ENCODE data around the gene LNP1.

LNP1 gene

DNA sequence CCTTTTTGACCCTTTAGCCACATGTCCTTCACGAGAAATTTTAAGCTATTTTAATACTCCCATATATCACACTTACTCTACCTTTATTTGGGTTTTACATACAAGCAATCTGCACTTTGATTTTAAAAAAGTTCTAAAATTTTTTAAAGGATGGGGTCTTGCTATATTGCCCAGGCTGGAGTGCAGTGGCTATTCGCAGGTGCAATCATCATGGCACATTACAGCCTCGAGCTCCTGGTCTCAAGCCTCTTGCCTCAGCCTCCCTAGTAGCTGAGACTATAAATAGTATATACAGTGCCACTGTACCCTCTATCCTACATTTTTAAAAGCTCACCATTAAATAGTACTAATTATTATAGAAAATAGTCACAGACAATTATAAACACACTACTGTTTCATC lies 36.9 kb upstream of the LNP1 start:
- Histone ChIP-seq H3K4me1 (ENCODE audit: low read length) (no peaks in the 10 kb centered on the region), H3K9ac (ENCODE audit: low read length) (no peak overlapping the region), H3K4me2 (ENCODE audit: low read length) (no peak overlapping the region), H3K79me2 (ENCODE audit: low read length) (no peaks in the 10 kb centered on the region), H3K27ac (ENCODE audit: low read length) (no peak overlapping the region), H3K27me3 (ENCODE audit: low read depth, low read length) (no peaks in the 10 kb centered on the region), H4K20me1 (ENCODE audit: insufficient read depth, low read length) (no peaks in the 10 kb centered on the region), H3K36me3 (replicated peaks; ENCODE audit: low read depth, low read length) (peaks cover 71% of the 10 kb centered on the region), H3K9me3 (ENCODE audit: insufficient read depth, low read length) (no peaks in the 10 kb centered on the region), H2AFZ (ENCODE audit: low read depth, low read length) (no peak overlapping the region), H3K4me3 (ENCODE audit: low read length) (no peak overlapping the region)
- TF ChIP-seq CTCF (IDR thresholded peaks at IDR 0.05; ENCODE audit: low read depth, low read length) (no peak), EZH2phosphoT487 (IDR thresholded peaks at IDR 0.05; ENCODE audit: low read depth) (no peak)

DNA sequence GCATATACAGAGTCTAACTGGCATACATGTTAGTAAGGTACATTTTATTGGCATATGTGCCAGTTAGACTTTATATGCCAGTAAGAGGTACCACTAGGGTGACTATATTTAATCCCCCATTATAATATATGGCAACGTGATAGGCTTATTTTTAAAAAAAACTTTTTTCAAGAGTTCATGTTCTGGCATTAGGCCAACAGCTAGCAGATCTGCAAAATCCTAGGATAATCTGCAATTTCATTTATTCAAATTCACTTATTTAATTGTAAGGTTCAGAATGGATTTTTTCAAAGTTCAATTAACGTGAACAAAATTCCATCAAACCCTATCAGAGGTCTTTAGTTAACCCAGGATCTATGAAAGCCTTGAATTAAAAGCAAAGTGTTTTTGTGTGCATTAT lies 34.9 kb upstream of the LNP1 start:
- no peaks in the 10 kb centered on the region for H3K9me3 ChIP-seq (ENCODE audit: insufficient read depth, low read length)
- no peaks in the 10 kb centered on the region for H3K27me3 ChIP-seq (ENCODE audit: low read depth, low read length)
- H3K4me3 ChIP-seq (ENCODE audit: low read length) = no peak overlapping the region
- H3K27ac ChIP-seq (ENCODE audit: low read length) = no peak overlapping the region
- H3K36me3 ChIP-seq (replicated peaks; ENCODE audit: low read depth, low read length) = peaks cover 59% of the 10 kb centered on the region
- no peak overlapping the region for H3K9ac ChIP-seq (ENCODE audit: low read length)
- no peaks in the 10 kb centered on the region for H3K79me2 ChIP-seq (ENCODE audit: low read length)
- H4K20me1 ChIP-seq (ENCODE audit: insufficient read depth, low read length) = no peaks in the 10 kb centered on the region
- no peak overlapping the region for H3K4me2 ChIP-seq (ENCODE audit: low read length)
- TF ChIP-seq EZH2phosphoT487 (IDR thresholded peaks at IDR 0.05; ENCODE audit: low read depth) (no peak), CTCF (IDR thresholded peaks at IDR 0.05; ENCODE audit: low read depth, low read length) (no peak)
- H3K4me1 ChIP-seq (ENCODE audit: low read length) = no peaks in the 10 kb centered on the region
- no peak overlapping the region for H2AFZ ChIP-seq (ENCODE audit: low read depth, low read length)

- H3K36me3 ChIP-seq (replicated peaks; ENCODE audit: low read depth, low read length) = peaks cover 53% of the 10 kb centered on the region
These were observed 32.9 kb upstream of the LNP1 start for GRCh38 chr3:100368441-100368840.

GRCh38 chr3:100370756-100371155 lies 30.6 kb upstream of the LNP1 start:
- H3K4me3 ChIP-seq (ENCODE audit: low read length) = no peak overlapping the region
- H3K36me3 ChIP-seq (replicated peaks; ENCODE audit: low read depth, low read length) = peaks cover 40% of the 10 kb centered on the region
- no peaks in the 10 kb centered on the region for H3K79me2 ChIP-seq (ENCODE audit: low read length)
- no peak overlapping the region for H3K9ac ChIP-seq (ENCODE audit: low read length)
- H3K9me3 ChIP-seq (ENCODE audit: insufficient read depth, low read length) = no peaks in the 10 kb centered on the region
- no peak overlapping the region for H2AFZ ChIP-seq (ENCODE audit: low read depth, low read length)
- no peak overlapping the region for H3K4me2 ChIP-seq (ENCODE audit: low read length)
- no peaks in the 10 kb centered on the region for H3K27me3 ChIP-seq (ENCODE audit: low read depth, low read length)
- no peak overlapping the region for H3K27ac ChIP-seq (ENCODE audit: low read length)
- no peaks in the 10 kb centered on the region for H4K20me1 ChIP-seq (ENCODE audit: insufficient read depth, low read length)
- TF ChIP-seq CTCF (IDR thresholded peaks at IDR 0.05; ENCODE audit: low read depth, low read length) (no peak), EZH2phosphoT487 (IDR thresholded peaks at IDR 0.05; ENCODE audit: low read depth) (no peak)
- H3K4me1 ChIP-seq (ENCODE audit: low read length) = no peaks in the 10 kb centered on the region

More at GRCh38 chr3:100368441-100368840, 32.9 kb upstream of the LNP1 start:
- Histone ChIP-seq H2AFZ (ENCODE audit: low read depth, low read length) (no peak overlapping the region), H3K9ac (ENCODE audit: low read length) (no peak overlapping the region), H3K79me2 (ENCODE audit: low read length) (no peaks in the 10 kb centered on the region), H3K27me3 (ENCODE audit: low read depth, low read length) (no peaks in the 10 kb centered on the region), H3K4me1 (ENCODE audit: low read length) (no peaks in the 10 kb centered on the region), H3K4me2 (ENCODE audit: low read length) (no peak overlapping the region), H3K27ac (ENCODE audit: low read length) (no peak overlapping the region), H4K20me1 (ENCODE audit: insufficient read depth, low read length) (no peaks in the 10 kb centered on the region), H3K9me3 (ENCODE audit: insufficient read depth, low read length) (no peaks in the 10 kb centered on the region), H3K4me3 (ENCODE audit: low read length) (no peak overlapping the region)
- TF ChIP-seq CTCF (IDR thresholded peaks at IDR 0.05; ENCODE audit: low read depth, low read length) (no peak), EZH2phosphoT487 (IDR thresholded peaks at IDR 0.05; ENCODE audit: low read depth) (no peak)
